Esophagus (tissue), 2 donors: ENCODE measurements around the gene MOGAT3. TPM values are rescaled to one million over a fixed set of nuclear protein-coding genes. Genes with fewer than 3 reads are reported as not detected.
"Not testable (repeated sequence)": the region's sequence is repeated elsewhere in the genome, so short reads cannot be mapped to it uniquely, and the experiment has no call there.

Experiments
- H3K27ac ChIP-seq, 2 donors: one replicate each; pipeline ENCODE4 v1.5.1; 2013; ENCODE audit warnings: low read depth in 2 of 2, mild to moderate bottlenecking in 2 of 2, inconsistent platforms in 1 of 2, low read length in 1 of 2, moderate library complexity in 1 of 2
- H3K27me3 ChIP-seq, 2 donors: one replicate each; pipeline ENCODE4 v1.6.1; 2013; ENCODE audit warnings: low read length in 2 of 2, control low read depth in 1 of 2, mild to moderate bottlenecking in 1 of 2; ENCODE audit not compliant: insufficient read depth in 2 of 2, control insufficient read depth in 1 of 2
- H3K36me3 ChIP-seq, 2 donors: one replicate each; pipeline ENCODE4 v1.6.1; 2013; ENCODE audit warnings: low read length in 1 of 2; ENCODE audit not compliant: control insufficient read depth in 2 of 2, insufficient read depth in 2 of 2
- H3K4me1 ChIP-seq, 2 donors: one replicate each; pipeline ENCODE4 v1.6.1; 2013; ENCODE audit warnings: low read length in 1 of 2; ENCODE audit not compliant: control insufficient read depth in 2 of 2, insufficient read depth in 2 of 2
- H3K4me3 ChIP-seq, 2 donors: one replicate each; pipeline ENCODE4 v1.5.1; 2013; ENCODE audit warnings: low read length in 2 of 2, mild to moderate bottlenecking in 2 of 2, low read depth in 1 of 2, moderate library complexity in 1 of 2
- H3K9me3 ChIP-seq, 2 donors: one replicate each; pipeline ENCODE4 v1.6.1; 2013; ENCODE audit warnings: mild to moderate bottlenecking in 2 of 2, low read depth in 1 of 2, low read length in 1 of 2, moderate library complexity in 1 of 2; ENCODE audit not compliant: control insufficient read depth in 2 of 2, insufficient read depth in 1 of 2
- WGBS, 2 donors: extraction: QIAGEN DNeasy Blood & Tissue Kit; methylation state at CpG; one replicate each; pipeline ENCODE4 v1.1.7; 2013; 5-methylcytosine and 5-hydroxymethylcytosine counted together
- polyA plus RNA-seq, 2 donors: library from polyadenylated mRNA; stranded (reverse); fragments of 200-250 nt; gene quantifications; one replicate each; pipeline ENCODE4 v1.2.3, GENCODE V29; 2013
- donor health status: healthy with polysubstance abuse.
- donor health status: Bipolar disorder and iron deficiency.

MOGAT3 gene
- polyA plus RNA-seq, 2 donors, result not detected

DNA sequence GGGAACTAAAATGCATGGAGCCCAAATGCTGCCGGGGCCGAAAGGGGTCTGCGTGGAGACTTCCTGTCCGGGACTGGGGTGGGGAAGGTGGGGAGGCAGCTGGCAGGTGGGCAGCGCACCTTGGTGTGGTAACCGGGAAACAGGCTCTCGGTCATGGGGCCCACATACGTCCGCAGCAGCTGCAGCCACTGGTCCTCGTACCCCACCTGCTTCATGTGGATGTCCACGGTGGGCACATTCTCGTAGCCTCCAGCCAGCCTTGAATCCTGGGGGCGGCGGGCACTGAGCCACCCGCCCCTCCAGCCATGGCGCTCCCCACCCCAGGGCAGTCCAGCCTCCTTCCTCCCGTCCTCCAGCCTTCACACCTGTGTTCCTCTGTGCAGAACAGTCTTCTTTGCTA lies 6.6 kb upstream of the MOGAT3 start:
- Histone ChIP-seq H3K4me3 (no peak overlapping the region), H3K4me1 (no peaks in the 10 kb centered on the region), H3K27me3 (peaks cover 0 to 9% of the 10 kb centered on the region in 2 donors), H3K27ac (no peak overlapping the region), H3K36me3 (peaks cover 4 to 22% of the 10 kb centered on the region in 2 donors), H3K9me3 (no peaks in the 10 kb centered on the region)
- 91 to 93% methylated on average over 17 of the region's 17 CpGs for WGBS, 2 donors

DNA sequence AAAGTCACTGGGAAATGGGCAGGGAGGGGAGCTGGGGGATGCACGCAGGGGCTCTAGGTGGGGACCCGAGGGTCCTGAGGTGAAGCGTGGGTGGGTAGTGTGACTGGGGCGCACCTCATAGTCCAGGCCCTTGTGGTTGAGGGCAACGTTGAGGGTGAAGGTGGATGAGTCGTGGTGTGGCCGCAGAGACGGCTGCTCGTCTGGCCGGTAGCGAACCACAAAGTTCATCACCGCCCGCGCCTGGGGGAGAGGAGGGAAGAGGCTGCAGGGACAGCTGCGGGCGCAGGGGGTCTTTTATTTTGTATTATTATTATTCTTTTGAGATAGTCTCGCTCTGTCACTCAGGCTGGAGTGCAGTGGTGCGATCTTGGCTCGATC lies 5.8 kb upstream of the MOGAT3 start:
- H3K27me3 ChIP-seq, result peaks cover 0 to 17% of the 10 kb centered on the region in 2 donors
- peaks cover 0 to 15% of the 10 kb centered on the region in 2 donors for H3K36me3 ChIP-seq
- H3K9me3 ChIP-seq, result no peaks in the 10 kb centered on the region
- H3K4me3 ChIP-seq, result no peak overlapping the region
- H3K4me1 ChIP-seq, result peaks cover 0 to 5% of the 10 kb centered on the region in 2 donors
- 83 to 85% methylated on average over 19 of the region's 19 CpGs for WGBS, 2 donors
- no peak overlapping the region for H3K27ac ChIP-seq

DNA sequence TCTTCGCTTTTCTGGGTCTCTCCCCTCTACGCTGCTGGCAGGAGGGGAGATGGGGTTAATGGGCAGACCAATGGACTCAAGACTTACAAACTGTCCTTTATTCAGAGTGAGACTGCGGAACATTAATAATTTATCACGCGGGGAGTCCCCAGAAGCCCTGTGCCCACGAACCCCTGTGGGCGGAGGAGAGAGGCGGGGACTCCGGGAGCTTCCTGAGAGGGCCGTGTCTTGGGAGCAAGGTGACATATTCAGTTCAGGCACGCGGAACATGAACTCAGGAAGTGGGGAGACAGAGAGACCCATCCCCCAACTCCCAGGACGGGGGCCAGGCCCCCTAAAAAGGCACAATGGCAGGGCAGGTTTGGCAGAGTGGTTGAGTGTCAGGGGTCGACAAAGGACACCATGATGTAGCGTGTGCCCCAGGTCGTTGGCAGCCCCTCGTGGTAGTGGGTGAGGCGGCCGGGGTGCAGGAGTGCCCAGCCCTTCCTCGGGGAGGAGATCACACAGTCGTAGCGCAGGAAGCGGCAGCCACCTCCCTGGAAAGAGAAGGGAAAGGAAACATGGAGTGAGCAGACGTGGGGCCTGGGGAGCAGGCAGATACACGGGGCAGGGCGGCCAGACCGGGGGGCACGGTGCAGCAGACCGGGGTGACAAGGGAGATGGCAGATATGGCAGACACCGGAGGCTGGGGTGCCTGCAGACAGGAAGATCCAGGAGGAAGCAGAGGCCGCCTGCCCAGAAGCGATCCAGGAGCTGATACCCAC lies 5.2 kb upstream of the MOGAT3 start:
- H3K36me3 ChIP-seq, result peaks cover 0 to 11% of the 10 kb centered on the region in 2 donors
- no peaks in the 10 kb centered on the region for H3K9me3 ChIP-seq
- H3K27me3 ChIP-seq, result peaks cover 0 to 19% of the 10 kb centered on the region in 2 donors
- 82 to 86% methylated on average over 32 of the region's 32 CpGs for WGBS, 2 donors
- no peak overlapping the region for H3K27ac ChIP-seq
- no peak overlapping the region for H3K4me3 ChIP-seq
- H3K4me1 ChIP-seq, result peaks cover 0 to 7% of the 10 kb centered on the region in 2 donors

DNA sequence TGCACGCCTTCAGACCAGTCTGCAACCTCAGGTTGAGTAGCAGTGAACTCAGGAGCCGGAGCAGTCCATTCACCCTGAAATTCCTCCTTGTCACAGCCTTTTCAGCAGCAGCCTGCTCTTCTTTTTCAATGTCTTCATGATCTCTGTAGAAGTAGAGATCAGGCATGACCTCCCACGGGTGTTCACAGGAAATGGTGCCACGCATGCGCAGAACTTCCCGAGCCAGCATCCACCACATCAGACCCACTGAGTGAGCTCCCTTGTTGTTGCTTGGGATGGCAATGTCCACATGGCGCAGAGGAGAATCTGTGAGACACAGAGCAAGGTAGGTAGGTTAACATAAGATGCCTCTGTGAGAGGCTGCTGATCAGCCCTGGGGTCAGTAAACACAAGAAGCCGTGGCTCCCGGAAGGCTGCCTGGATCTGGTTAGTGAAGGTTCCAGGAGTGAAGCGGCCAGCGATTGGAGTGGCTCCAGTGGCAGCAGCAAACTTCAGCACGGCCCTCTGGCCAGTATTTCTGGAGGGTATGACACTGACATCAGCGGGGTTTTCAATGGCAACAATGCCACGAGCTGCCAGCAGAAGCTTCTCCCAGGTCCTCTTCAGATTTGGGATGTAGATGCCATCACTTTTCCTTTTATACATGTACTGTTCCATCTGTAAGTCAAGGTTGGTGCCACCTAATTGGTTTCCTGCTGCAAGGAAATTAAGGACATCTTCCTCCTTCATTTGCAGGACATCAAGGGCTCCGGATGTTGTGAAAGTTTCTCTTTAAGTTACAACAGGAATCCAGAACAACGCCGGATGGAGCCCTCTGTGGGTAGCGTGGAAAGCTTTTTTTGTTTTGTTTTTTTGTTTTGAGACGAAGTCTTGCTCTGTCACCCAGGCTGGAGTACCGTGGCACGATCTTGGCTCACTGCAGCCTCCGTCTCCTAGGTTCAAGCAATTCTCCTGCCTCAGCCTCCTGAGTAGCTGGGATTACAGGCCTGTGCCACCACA lies 3.2 kb upstream of the MOGAT3 start:
- not testable (repeated sequence) for H3K9me3 ChIP-seq, H3K4me3 ChIP-seq, H3K36me3 ChIP-seq, H3K4me1 ChIP-seq, H3K27ac ChIP-seq
- peaks cover 0 to 23% of the 10 kb centered on the region in 2 donors for H3K27me3 ChIP-seq
- 64 to 69% methylated on average over 22 of the region's 22 CpGs for whole genome bisulfite sequencing, 2 donors

DNA sequence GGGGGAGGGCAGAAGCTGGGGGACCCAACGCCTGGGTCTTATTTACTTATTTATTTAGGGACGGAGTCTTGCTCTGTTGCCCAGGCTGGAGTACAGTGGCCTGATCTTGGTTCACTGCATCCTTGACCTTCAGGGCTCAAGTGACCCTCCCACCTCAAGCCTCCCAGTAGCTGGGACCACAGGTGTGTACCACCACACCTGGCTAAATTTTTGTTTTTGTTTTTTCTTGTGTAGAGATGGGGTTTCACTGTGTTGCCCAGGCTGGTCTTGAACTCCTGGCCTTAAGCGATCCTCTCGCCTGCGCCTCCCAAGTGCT lies 1.7 kb upstream of the MOGAT3 start:
- Histone ChIP-seq H3K4me3 (no peak overlapping the region), H3K4me1 (peaks cover 0 to 7% of the 10 kb centered on the region in 2 donors), H3K27me3 (peaks cover 0 to 24% of the 10 kb centered on the region in 2 donors), H3K36me3 (no peaks in the 10 kb centered on the region), H3K9me3 (no peaks in the 10 kb centered on the region), H3K27ac (no peak overlapping the region)
- WGBS, 2 donors, result 82 to 83% methylated on average over 5 of the region's 5 CpGs

GRCh38 chr7:101201695-101202602 lies 1.1 kb upstream of the MOGAT3 start:
- Histone ChIP-seq H3K36me3 (no peaks in the 10 kb centered on the region), H3K27me3 (peaks cover 0 to 24% of the 10 kb centered on the region in 2 donors), H3K4me1 (peaks cover 0 to 7% of the 10 kb centered on the region in 2 donors), H3K4me3 (peak overlapping the region in 1 of 2 donors; percentile 14), H3K9me3 (no peaks in the 10 kb centered on the region), H3K27ac (no peak overlapping the region)
- WGBS, 2 donors, result 8 to 10% methylated on average over 73 to 75 of the region's 75 CpGs

- H3K4me3 ChIP-seq, result no peak overlapping the region
- no peak overlapping the region for H3K27ac ChIP-seq
- 80 to 88% methylated on average over 2 of the region's 2 CpGs for WGBS, 2 donors
Observed at GRCh38 chr7:101200504-101200861, 353 bp downstream of the MOGAT3 start.

DNA sequence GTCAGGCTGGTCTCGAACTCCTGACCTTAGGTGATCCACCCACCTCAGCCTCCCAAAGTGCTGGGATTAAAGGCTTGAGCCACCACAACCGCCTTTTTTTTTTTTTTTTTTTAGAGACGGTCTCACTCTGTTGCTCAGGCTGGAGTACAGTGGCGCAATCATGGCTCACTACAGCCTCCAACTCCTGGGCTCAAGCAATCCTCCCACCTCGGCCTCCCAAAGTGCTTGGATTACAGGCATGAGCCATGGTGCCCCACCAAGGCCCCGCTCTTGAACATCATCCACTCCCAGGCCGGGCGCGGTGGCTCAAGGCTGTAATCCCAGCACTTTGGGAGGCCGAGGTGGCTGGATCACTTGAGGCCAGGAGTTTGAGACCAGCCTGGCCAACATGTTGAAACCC lies 1.3 kb downstream of the MOGAT3 start:
- not testable (repeated sequence) for H3K36me3 ChIP-seq, H3K4me3 ChIP-seq, H3K27ac ChIP-seq, H3K4me1 ChIP-seq, H3K9me3 ChIP-seq
- H3K27me3 ChIP-seq, result peaks cover 0 to 24% of the 10 kb centered on the region in 2 donors
- WGBS, 2 donors, result 86 to 92% methylated on average over 10 of the region's 10 CpGs

More at GRCh38 chr7:101200504-101200861, 353 bp downstream of the MOGAT3 start:
- H3K9me3 ChIP-seq, result no peaks in the 10 kb centered on the region
- H3K36me3 ChIP-seq, result no peaks in the 10 kb centered on the region
- peaks cover 0 to 24% of the 10 kb centered on the region in 2 donors for H3K27me3 ChIP-seq
- H3K4me1 ChIP-seq, result peaks cover 0 to 7% of the 10 kb centered on the region in 2 donors

DNA sequence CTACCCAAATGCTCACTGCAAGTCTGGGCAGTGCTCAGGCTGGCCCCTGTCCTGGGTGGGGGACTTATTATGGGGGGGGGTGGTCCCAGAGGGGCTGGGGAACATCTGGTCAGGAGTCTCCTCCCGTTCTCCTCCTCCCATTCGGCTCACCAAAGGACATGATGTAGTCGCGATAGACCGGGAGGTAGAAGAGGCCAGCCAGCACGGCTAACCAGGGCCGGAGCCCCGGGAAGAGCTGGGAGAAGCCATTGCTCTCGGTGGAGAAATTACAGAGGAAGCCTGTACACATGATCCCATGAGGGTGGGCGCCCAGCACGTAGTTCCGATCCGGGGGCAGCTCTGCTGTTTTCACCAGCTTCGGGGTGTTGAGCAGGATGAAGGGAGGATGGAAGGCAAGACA lies 2.4 kb downstream of the MOGAT3 start:
- H3K4me3 ChIP-seq, result no peak overlapping the region
- H3K9me3 ChIP-seq, result no peaks in the 10 kb centered on the region
- 72 to 79% methylated on average over 14 of the region's 14 CpGs for WGBS, 2 donors
- peaks cover 0 to 24% of the 10 kb centered on the region in 2 donors for H3K27me3 ChIP-seq
- no peak overlapping the region for H3K27ac ChIP-seq
- H3K36me3 ChIP-seq, result no peaks in the 10 kb centered on the region
- H3K4me1 ChIP-seq, result peaks cover 0 to 7% of the 10 kb centered on the region in 2 donors
